ENCODE measurements around the gene MASP1. TPM values are rescaled to one million over a fixed set of nuclear protein-coding genes. Genes with fewer than 3 reads are reported as not detected.

MASP1 gene
- total and polyA plus RNA-seq, 8 donors, result 0.42 to 8.0 (median 6.2) TPM

GRCh38 chr3:187267306-187267705 is 24.2 kb downstream of the MASP1 start:
- Histone ChIP-seq H3K9me3 (peaks cover 0 to 16% of the 10 kb centered on the region in 2 donors), H3K27ac (no peak overlapping the region), H3K36me3 (no peaks in the 10 kb centered on the region), H3K27me3 (no peaks in the 10 kb centered on the region), H3K4me3 (no peak overlapping the region), H3K4me1 (peaks cover 0 to 16% of the 10 kb centered on the region in 2 donors)
- DNase-seq (no peak), ATAC-seq (no peak)
- intact Hi-C loops (cut with DNase I), result no loop called here
- TF ChIP-seq, protein P1, sequence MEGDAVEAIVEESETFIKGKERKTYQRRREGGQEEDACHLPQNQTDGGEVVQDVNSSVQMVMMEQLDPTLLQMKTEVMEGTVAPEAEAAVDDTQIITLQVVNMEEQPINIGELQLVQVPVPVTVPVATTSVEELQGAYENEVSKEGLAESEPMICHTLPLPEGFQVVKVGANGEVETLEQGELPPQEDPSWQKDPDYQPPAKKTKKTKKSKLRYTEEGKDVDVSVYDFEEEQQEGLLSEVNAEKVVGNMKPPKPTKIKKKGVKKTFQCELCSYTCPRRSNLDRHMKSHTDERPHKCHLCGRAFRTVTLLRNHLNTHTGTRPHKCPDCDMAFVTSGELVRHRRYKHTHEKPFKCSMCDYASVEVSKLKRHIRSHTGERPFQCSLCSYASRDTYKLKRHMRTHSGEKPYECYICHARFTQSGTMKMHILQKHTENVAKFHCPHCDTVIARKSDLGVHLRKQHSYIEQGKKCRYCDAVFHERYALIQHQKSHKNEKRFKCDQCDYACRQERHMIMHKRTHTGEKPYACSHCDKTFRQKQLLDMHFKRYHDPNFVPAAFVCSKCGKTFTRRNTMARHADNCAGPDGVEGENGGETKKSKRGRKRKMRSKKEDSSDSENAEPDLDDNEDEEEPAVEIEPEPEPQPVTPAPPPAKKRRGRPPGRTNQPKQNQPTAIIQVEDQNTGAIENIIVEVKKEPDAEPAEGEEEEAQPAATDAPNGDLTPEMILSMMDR (IDR thresholded peaks at IDR 0.05), result no peak

- no peaks in the 10 kb centered on the region for H3K36me3 ChIP-seq
- H3K9me3 ChIP-seq, result peaks cover 0 to 16% of the 10 kb centered on the region in 2 donors
- no peak overlapping the region for H3K4me3 ChIP-seq
- H3K27ac ChIP-seq, result no peak overlapping the region
- H3K4me1 ChIP-seq, result peaks cover 0 to 16% of the 10 kb centered on the region in 2 donors
- DNase-seq, result no peak
- ATAC-seq, result no peak
- no peaks in the 10 kb centered on the region for H3K27me3 ChIP-seq
- TF ChIP-seq, protein P1 (IDR thresholded peaks at IDR 0.05), result no peak
- intact Hi-C loops (cut with DNase I), result no loop called here
Observed at GRCh38 chr3:187266691-187267090, 24.8 kb downstream of the MASP1 start.

GRCh38 chr3:187265461-187265955 is 26.0 kb downstream of the MASP1 start:
- intact Hi-C loops (cut with DNase I), result no loop called here
- DNase-seq, result no peak
- peak; percentile 36 for ATAC-seq
- H3K27ac ChIP-seq, result peak overlapping the region in 1 of 2 donors; percentile 34
- no peaks in the 10 kb centered on the region for H3K27me3 ChIP-seq
- TF ChIP-seq, protein P1 (IDR thresholded peaks at IDR 0.05), result no peak
- peaks cover 0 to 16% of the 10 kb centered on the region in 2 donors for H3K9me3 ChIP-seq
- peaks cover 0 to 16% of the 10 kb centered on the region in 2 donors for H3K4me1 ChIP-seq
- H3K36me3 ChIP-seq, result no peaks in the 10 kb centered on the region
- H3K4me3 ChIP-seq, result no peak overlapping the region

DNA sequence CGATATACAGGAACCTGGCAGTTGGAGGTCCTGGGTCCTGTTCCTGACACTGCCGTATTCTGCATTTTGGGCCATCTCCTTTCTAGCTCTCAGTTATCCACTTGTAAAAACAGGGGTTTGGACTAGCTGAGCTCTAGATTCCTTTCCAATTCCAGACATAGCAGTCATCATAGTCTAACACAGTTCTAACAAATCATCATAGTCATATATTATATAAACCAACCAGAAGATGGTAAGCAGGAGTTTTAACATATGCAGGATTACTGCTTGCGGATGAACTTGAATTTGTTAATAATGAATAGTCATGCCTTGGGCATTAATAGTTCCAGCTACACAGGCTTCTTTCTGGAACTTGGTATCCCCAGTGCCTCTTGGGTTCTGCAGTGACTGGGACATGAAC is 26.6 kb downstream of the MASP1 start:
- H3K36me3 ChIP-seq, result no peaks in the 10 kb centered on the region
- peak overlapping the region in 1 of 2 donors; percentile 34 for H3K27ac ChIP-seq
- no peak overlapping the region for H3K4me3 ChIP-seq
- intact Hi-C loops (cut with DNase I), result no loop called here
- H3K9me3 ChIP-seq, result peaks cover 0 to 13% of the 10 kb centered on the region in 2 donors
- TF ChIP-seq, protein P1 (IDR thresholded peaks at IDR 0.05), result no peak
- no peak for DNase-seq
- no peak for ATAC-seq
- H3K27me3 ChIP-seq, result no peaks in the 10 kb centered on the region
- peaks cover 0 to 16% of the 10 kb centered on the region in 2 donors for H3K4me1 ChIP-seq

DNA sequence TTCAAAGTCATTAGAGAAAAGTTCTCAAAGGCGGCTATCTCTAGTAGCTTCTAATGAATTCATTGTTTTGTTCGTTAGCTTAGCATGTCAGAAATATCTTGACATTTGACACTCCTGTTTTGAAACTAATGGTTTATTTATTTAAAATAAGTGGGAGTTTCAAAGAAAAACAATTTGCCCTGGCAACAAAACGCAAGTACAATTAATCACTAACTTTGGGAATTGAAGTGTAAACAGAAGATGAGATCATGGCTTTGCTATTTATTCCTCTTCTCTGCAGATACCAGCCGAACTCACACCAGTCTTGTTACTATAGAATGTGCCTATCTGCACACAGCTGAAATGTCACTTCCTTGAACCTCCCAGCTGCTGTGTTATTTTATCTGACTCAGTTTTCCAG is 27.5 kb downstream of the MASP1 start:
- intact Hi-C loops (cut with DNase I), result no loop called here
- Histone ChIP-seq H3K27ac (peak overlapping the region in 1 of 2 donors; percentile 60), H3K27me3 (no peaks in the 10 kb centered on the region), H3K9me3 (peaks cover 0 to 5% of the 10 kb centered on the region in 2 donors), H3K4me1 (peaks cover 0 to 16% of the 10 kb centered on the region in 2 donors), H3K36me3 (no peaks in the 10 kb centered on the region), H3K4me3 (no peak overlapping the region)
- ATAC-seq (peak; percentile 81), DNase-seq (no peak)
- TF ChIP-seq, protein P1 (IDR thresholded peaks at IDR 0.05), result no peak

Measured in left lung (tissue), 10 donors.